IMR-90 (cell line): ENCODE data around the gene RHOBTB1.
A peak's percentile ranks its signal among the peaks of the same experiment; 100 is the strongest.

Experiments used
- CTCF ChIP-seq: conservative IDR thresholded peaks from 2 replicates; pipeline ENCODE4 v1.5.1; 2012; ENCODE audit warnings: mild to moderate bottlenecking, low read depth, low read length, improper control_type of control experiment
- MAFK ChIP-seq: IDR thresholded peaks from 2 replicates; pipeline ENCODE4 v1.6.1; 2012; ENCODE audit warnings: low read depth, low read length, improper control_type of control experiment
- MXI1 ChIP-seq: IDR thresholded peaks from 2 replicates; pipeline ENCODE4 v1.6.1; 2012; ENCODE audit warnings: low read depth, mild to moderate bottlenecking, low read length, moderate library complexity, borderline replicate concordance
- POLR2A ChIP-seq: IDR thresholded peaks from 2 replicates; pipeline ENCODE4 v1.6.1; 2012; ENCODE audit warnings: mild to moderate bottlenecking, low read depth, low read length
- RCOR1 ChIP-seq: IDR thresholded peaks from 2 replicates; pipeline ENCODE4 v1.6.1; 2012; ENCODE audit warnings: mild to moderate bottlenecking, low read length, improper control_type of control experiment; ENCODE audit not compliant: insufficient replicate concordance

GRCh38 chr10:60820093-60820754 lies 123.8 kb downstream of the RHOBTB1 start:
- TF ChIP-seq CTCF: peak; percentile 35
- no peak for TF ChIP-seq RCOR1
- no peak for TF ChIP-seq POLR2A
- TF ChIP-seq MXI1: no peak
- no peak for TF ChIP-seq MAFK
